Hepatocyte (in vitro differentiated cells): ENCODE data around the gene DNER. TPM values are rescaled to one million over a fixed set of nuclear protein-coding genes. Genes with fewer than 3 reads are reported as not detected.
A peak's percentile ranks its signal among the peaks of the same experiment; 100 is the strongest.
"Not testable (repeated sequence)": the region's sequence is repeated elsewhere in the genome, so short reads cannot be mapped to it uniquely, and the experiment has no call there.

Source experiments
- DNase-seq: peaks from one replicate; pipeline ENCODE4 v3.0.0-alpha.2; 2016; ENCODE audit warnings: low spot score
- H2AFZ ChIP-seq: fragments of 200-600 bp; sonication (generic); 2 replicates; pipeline ENCODE4 v1.6.0; 2016; ENCODE audit warnings: antibody characterized with exemption, mild to moderate bottlenecking
- H3K27ac ChIP-seq: fragments of 200-600 bp; sonication (generic); 2 replicates; pipeline ENCODE4 v1.5.1; 2016; ENCODE audit warnings: mild to moderate bottlenecking
- H3K27me3 ChIP-seq: fragments of 200-600 bp; sonication (generic); 2 replicates; pipeline ENCODE4 v1.6.1; 2016
- H3K36me3 ChIP-seq: fragments of 200-600 bp; sonication (generic); replicated peaks from 2 replicates; pipeline ENCODE4 v1.5.1; 2016; ENCODE audit warnings: low read depth; ENCODE audit not compliant: insufficient read depth
- H3K4me1 ChIP-seq: fragments of 200-600 bp; sonication (generic); 2 replicates; pipeline ENCODE4 v1.5.1; 2016; ENCODE audit warnings: mild to moderate bottlenecking, moderate library complexity; ENCODE audit not compliant: insufficient read depth
- H3K4me2 ChIP-seq: fragments of 200-600 bp; sonication (generic); 2 replicates; pipeline ENCODE4 v1.6.0; 2016
- H3K4me3 ChIP-seq: fragments of 200-600 bp; sonication (generic); 2 replicates; pipeline ENCODE4 v1.5.1; 2016; ENCODE audit warnings: mild to moderate bottlenecking
- H3K79me2 ChIP-seq: fragments of 200-600 bp; sonication (generic); 2 replicates; pipeline ENCODE4 v1.6.0; 2017; ENCODE audit warnings: mild to moderate bottlenecking
- H3K9me2 ChIP-seq: fragments of 200-600 bp; sonication (generic); replicated peaks from 2 replicates; pipeline ENCODE4 v1.6.0; 2017; ENCODE audit warnings: mild to moderate bottlenecking; ENCODE audit not compliant: insufficient read depth
- H3K9me3 ChIP-seq: fragments of 200-600 bp; sonication (generic); 2 replicates; pipeline ENCODE4 v1.5.1; 2016; ENCODE audit warnings: low read depth, mild to moderate bottlenecking
- H4K20me1 ChIP-seq: fragments of 200-600 bp; sonication (generic); 2 replicates; pipeline ENCODE4 v1.6.0; 2016; ENCODE audit warnings: mild to moderate bottlenecking; ENCODE audit not compliant: insufficient read depth, poor library complexity, severe bottlenecking
- CTCF ChIP-seq: fragments of 200-600 bp; sonication (generic); IDR thresholded peaks from 2 replicates; pipeline ENCODE4 v1.5.1; 2016; ENCODE audit warnings: antibody characterized with exemption, mild to moderate bottlenecking; ENCODE audit not compliant: poor library complexity
- EZH2 ChIP-seq: fragments of 200-600 bp; sonication (generic); IDR thresholded peaks from 2 replicates; pipeline ENCODE4 v1.6.1; 2016; ENCODE audit warnings: antibody characterized with exemption, mild to moderate bottlenecking, borderline replicate concordance
- EZH2phosphoT487 ChIP-seq: fragments of 200-600 bp; sonication (generic); IDR thresholded peaks from one replicate; pipeline ENCODE4 v1.6.1; 2018; ENCODE audit warnings: antibody characterized with exemption, mild to moderate bottlenecking, low read depth, moderate library complexity; ENCODE audit not compliant: unreplicated experiment, severe bottlenecking
- WGBS: methylation state at CpG from one replicate; pipeline ENCODE4 v1.1.6; 2016; ENCODE audit warnings: low lambda C conversion rate; ENCODE audit errors: missing lambda C conversion rate; 5-methylcytosine and 5-hydroxymethylcytosine counted together
- polyA plus RNA-seq: library from polyadenylated mRNA; unstranded; fragments of >200 nt; fragmentation: Nextera tagmentation; extraction: Ambion mirVana; gene quantifications from 2 replicates; pipeline ENCODE4 v1.2.1, GENCODE V29; 2016
- total RNA-seq: library from RNA; depleted of rRNA; stranded (reverse); fragments of >200 nt; gene quantifications from 2 replicates; pipeline ENCODE4 v1.2.3, GENCODE V29; 2014

The DNER gene
- total and polyA plus RNA-seq, 2 experiments from 2014 or later: 0.37 TPM; not detected in 1

- Histone ChIP-seq H3K4me1 (no peaks in the 10 kb centered on the region), H3K36me3 (no peaks in the 10 kb centered on the region), H3K79me2 (no peaks in the 10 kb centered on the region), H3K9me2 (no peaks in the 10 kb centered on the region), H3K9me3 (no peaks in the 10 kb centered on the region), H4K20me1 (no peaks in the 10 kb centered on the region), H3K27me3 (no peaks in the 10 kb centered on the region), H2AFZ (no peak overlapping the region), H3K4me2 (no peak overlapping the region), H3K27ac (no peak overlapping the region), H3K4me3 (no peak overlapping the region)
- DNase-seq: no peak
- TF ChIP-seq CTCF (no peak), EZH2 (no peak), EZH2phosphoT487 (no peak)
Measured at GRCh38 chr2:229728370-229728769, 14.0 kb upstream of the DNER start.

- no peak overlapping the region for H3K27ac ChIP-seq
- no peaks in the 10 kb centered on the region for H3K4me1 ChIP-seq
- no peak overlapping the region for H2AFZ ChIP-seq
- no peak for DNase-seq
- H3K4me2 ChIP-seq: no peak overlapping the region
- 88% methylated on average over 2 of the region's 2 CpGs for WGBS
- no peak for TF ChIP-seq EZH2phosphoT487
- TF ChIP-seq EZH2: no peak
- no peak for TF ChIP-seq CTCF
- H3K9me3 ChIP-seq: no peaks in the 10 kb centered on the region
- no peaks in the 10 kb centered on the region for H3K27me3 ChIP-seq
- H4K20me1 ChIP-seq: no peaks in the 10 kb centered on the region
- no peaks in the 10 kb centered on the region for H3K79me2 ChIP-seq
- no peaks in the 10 kb centered on the region for H3K9me2 ChIP-seq
- H3K4me3 ChIP-seq: no peak overlapping the region
- H3K36me3 ChIP-seq: no peaks in the 10 kb centered on the region
Measured at GRCh38 chr2:229726643-229727042, 12.3 kb upstream of the DNER start.

- Histone ChIP-seq H3K4me3 (no peak overlapping the region), H3K9me2 (no peaks in the 10 kb centered on the region), H3K9me3 (no peaks in the 10 kb centered on the region), H2AFZ (no peak overlapping the region), H3K79me2 (no peaks in the 10 kb centered on the region), H3K4me2 (no peak overlapping the region), H4K20me1 (no peaks in the 10 kb centered on the region), H3K36me3 (no peaks in the 10 kb centered on the region), H3K27me3 (no peaks in the 10 kb centered on the region), H3K4me1 (no peaks in the 10 kb centered on the region), H3K27ac (no peak overlapping the region)
- 64% methylated on average over 7 of the region's 7 CpGs for WGBS
- peak; percentile 32 for DNase-seq
- TF ChIP-seq CTCF (no peak), EZH2 (no peak), EZH2phosphoT487 (no peak)
Measured at GRCh38 chr2:229725716-229726574, 11.6 kb upstream of the DNER start.

GRCh38 chr2:229723192-229723591, 8.8 kb upstream of the DNER start:
- not testable (repeated sequence) for H3K9me3 ChIP-seq, H3K4me2 ChIP-seq, DNase-seq, H3K4me1 ChIP-seq, H3K9me2 ChIP-seq, H3K27ac ChIP-seq, H3K36me3 ChIP-seq, H3K79me2 ChIP-seq, H4K20me1 ChIP-seq, H3K4me3 ChIP-seq, H2AFZ ChIP-seq
- 93% methylated on average over 3 of the region's 3 CpGs for WGBS
- H3K27me3 ChIP-seq: peaks cover 12% of the 10 kb centered on the region
